H9 (cell line): ENCODE results near the gene IDI2. TPM values are rescaled to one million over a fixed set of nuclear protein-coding genes. Genes with fewer than 3 reads are reported as not detected.

ENCODE experiments used
- DNase-seq: peaks from one replicate; pipeline ENCODE4 v3.0.0-alpha.2; 2017
- H2AFZ ChIP-seq: one replicate; pipeline ENCODE4 v1.6.1; 2013; ENCODE audit warnings: mild to moderate bottlenecking, low read length, control low read depth, moderate library complexity
- H2AK5ac ChIP-seq: 2 replicates; pipeline ENCODE4 v1.6.1; 2013; ENCODE audit warnings: low read length, control low read depth, mixed read lengths; ENCODE audit not compliant: insufficient read length
- H2BK120ac ChIP-seq: one replicate; pipeline ENCODE4 v1.6.1; 2013; ENCODE audit warnings: low read depth, mild to moderate bottlenecking, low read length, control low read depth, inconsistent platforms; ENCODE audit not compliant: poor library complexity, severe bottlenecking
- H2BK12ac ChIP-seq: 2 replicates; pipeline ENCODE4 v1.6.1; 2013; ENCODE audit warnings: low read length, control low read depth, mixed read lengths, low read depth; ENCODE audit not compliant: insufficient read length
- H2BK15ac ChIP-seq: 2 replicates; pipeline ENCODE4 v1.6.1; 2013; ENCODE audit warnings: low read depth, low read length, control low read depth
- H2BK20ac ChIP-seq: one replicate; pipeline ENCODE4 v1.6.1; 2013; ENCODE audit warnings: low read depth, mild to moderate bottlenecking, low read length, control low read depth, inconsistent platforms; ENCODE audit not compliant: poor library complexity, severe bottlenecking
- H2BK5ac ChIP-seq: 2 replicates; pipeline ENCODE4 v1.6.1; 2013; ENCODE audit warnings: low read length, control low read depth, mixed read lengths; ENCODE audit not compliant: insufficient read length
- H3K14ac ChIP-seq: 2 replicates; pipeline ENCODE4 v1.6.1; 2013; ENCODE audit warnings: low read length, control low read depth; ENCODE audit not compliant: insufficient read depth
- H3K18ac ChIP-seq: 2 replicates; pipeline ENCODE4 v1.6.1; 2013; ENCODE audit warnings: low read depth, mild to moderate bottlenecking, mixed read lengths, low read length, control low read depth; ENCODE audit not compliant: insufficient read length
- H3K23ac ChIP-seq: 2 replicates; pipeline ENCODE4 v1.6.1; 2013; ENCODE audit warnings: low read length, control low read depth, mixed read lengths, low read depth; ENCODE audit not compliant: insufficient read length
- H3K23me2 ChIP-seq: 2 replicates; pipeline ENCODE4 v1.6.1; 2013; ENCODE audit warnings: low read depth, mild to moderate bottlenecking, mixed read lengths, low read length, control low read depth; ENCODE audit not compliant: insufficient read length, poor library complexity, severe bottlenecking
- H3K27ac ChIP-seq: 2 replicates; pipeline ENCODE4 v1.5.1; 2013; ENCODE audit warnings: low read length, control low read depth, mixed read lengths, low read depth; ENCODE audit not compliant: insufficient read length
- H3K27me3 ChIP-seq: 2 replicates; pipeline ENCODE4 v1.6.1; 2013; ENCODE audit warnings: low read length, control low read depth, inconsistent platforms; ENCODE audit not compliant: insufficient read depth
- H3K4ac ChIP-seq: 2 replicates; pipeline ENCODE4 v1.6.1; 2013; ENCODE audit warnings: low read depth, mild to moderate bottlenecking, control low read depth, inconsistent platforms, low read length, moderate library complexity
- H3K4me1 ChIP-seq: 2 replicates; pipeline ENCODE4 v1.6.1; 2013; ENCODE audit warnings: low read length, control low read depth, inconsistent platforms; ENCODE audit not compliant: insufficient read depth
- H3K4me2 ChIP-seq: 2 replicates; pipeline ENCODE4 v1.6.1; 2013; ENCODE audit warnings: low read length, control low read depth, mixed read lengths; ENCODE audit not compliant: insufficient read length, insufficient read depth
- H3K56ac ChIP-seq: 2 replicates; pipeline ENCODE4 v1.6.1; 2013; ENCODE audit warnings: low read depth, mild to moderate bottlenecking, mixed read lengths, low read length, control low read depth; ENCODE audit not compliant: insufficient read length
- H3K79me1 ChIP-seq: 2 replicates; pipeline ENCODE4 v1.6.1; 2013; ENCODE audit warnings: low read depth, mild to moderate bottlenecking, moderate library complexity, low read length, control low read depth, inconsistent platforms; ENCODE audit not compliant: insufficient read depth, poor library complexity, severe bottlenecking
- H3K79me2 ChIP-seq: 2 replicates; pipeline ENCODE4 v1.6.1; 2013; ENCODE audit warnings: low read length, control low read depth, inconsistent platforms; ENCODE audit not compliant: insufficient read depth
- H3K9ac ChIP-seq: 2 replicates; pipeline ENCODE4 v1.6.1; 2013; ENCODE audit warnings: low read length, control low read depth, mixed read lengths; ENCODE audit not compliant: insufficient read length; ENCODE audit errors: extremely low read depth
- H3K9me3 ChIP-seq: one replicate; pipeline ENCODE4 v1.6.1; 2013; ENCODE audit warnings: low read depth, low read length, inconsistent platforms; ENCODE audit not compliant: control insufficient read depth
- H3T11ph ChIP-seq: one replicate; pipeline ENCODE4 v1.6.1; 2013; ENCODE audit warnings: mild to moderate bottlenecking, low read length, control low read depth, inconsistent platforms
- H4K20me1 ChIP-seq: one replicate; pipeline ENCODE4 v1.6.1; 2013; ENCODE audit not compliant: control insufficient read depth, insufficient read length, insufficient read depth
- H4K5ac ChIP-seq: 2 replicates; pipeline ENCODE4 v1.6.1; 2013; ENCODE audit warnings: low read depth, mild to moderate bottlenecking, mixed read lengths, low read length, control low read depth; ENCODE audit not compliant: insufficient read length
- H4K8ac ChIP-seq: replicated peaks from 2 replicates; pipeline ENCODE4 v1.6.1; 2013; ENCODE audit warnings: low read length, control low read depth, mixed read lengths, low read depth; ENCODE audit not compliant: insufficient read length
- H4K91ac ChIP-seq: 2 replicates; pipeline ENCODE4 v1.6.1; 2013; ENCODE audit warnings: low read depth, mild to moderate bottlenecking, moderate library complexity, mixed read lengths, low read length, control low read depth; ENCODE audit not compliant: insufficient read length
- H3K27ac Mint-ChIP-seq, 3 experiments: 2 replicates in 2 of 3; 3 replicates in 1 of 3; pipeline ENCODE4 v1.8.0; 2020 to 2021; ENCODE audit warnings: mixed read lengths in 3 of 3, mild to moderate bottlenecking in 1 of 3, moderate library complexity in 1 of 3
- H3K27me3 Mint-ChIP-seq: 2 replicates; pipeline ENCODE4 v1.8.0; 2021; ENCODE audit warnings: low read depth, mild to moderate bottlenecking, moderate library complexity, mixed read lengths
- H3K36me3 Mint-ChIP-seq, 3 experiments: 2 replicates in 2 of 3; 3 replicates in 1 of 3; pipeline ENCODE4 v1.8.0; 2020 to 2021; ENCODE audit warnings: low read depth in 3 of 3, mixed read lengths in 3 of 3; ENCODE audit not compliant: insufficient read depth in 1 of 3
- H3K4me1 Mint-ChIP-seq, 2 experiments: 2 replicates each; pipeline ENCODE4 v1.8.0; 2020; ENCODE audit warnings: mixed read lengths in 2 of 2
- H3K4me3 Mint-ChIP-seq, 2 experiments: 2 replicates in 1 of 2; 3 replicates in 1 of 2; pipeline ENCODE4 v1.8.0; 2020 to 2021; ENCODE audit warnings: mild to moderate bottlenecking in 2 of 2, mixed read lengths in 2 of 2, moderate library complexity in 1 of 2
- H3K9me3 Mint-ChIP-seq, 2 experiments: 2 replicates in 1 of 2; 3 replicates in 1 of 2; pipeline ENCODE4 v1.8.0; 2020; ENCODE audit warnings: mild to moderate bottlenecking in 2 of 2, mixed read lengths in 2 of 2, moderate library complexity in 1 of 2
- WGBS: extraction: QIAGEN DNeasy Blood & Tissue Kit; methylation state at CpG from one replicate; pipeline ENCODE4 v1.1.7; 2013; ENCODE audit warnings: missing lambda C conversion rate, low lambda C conversion rate, mixed read lengths; ENCODE audit not compliant: insufficient read length; ENCODE audit errors: extremely low coverage; 5-methylcytosine and 5-hydroxymethylcytosine counted together
- total RNA-seq: library from RNA; stranded (reverse); gene quantifications from 2 replicates; pipeline ENCODE4 v1.2.1, GENCODE V29; 2021
- TF ChIP-seq, protein P1 (sequence below): fragments of 200-600 bp; sonication (generic); conservative IDR thresholded peaks from 3 replicates; pipeline ENCODE4 v1.8.0; 2021; ENCODE audit warnings: antibody characterized with exemption, mild to moderate bottlenecking

Gene IDI2
- total RNA-seq, 1 experiment from 2014 or later = not detected

DNA sequence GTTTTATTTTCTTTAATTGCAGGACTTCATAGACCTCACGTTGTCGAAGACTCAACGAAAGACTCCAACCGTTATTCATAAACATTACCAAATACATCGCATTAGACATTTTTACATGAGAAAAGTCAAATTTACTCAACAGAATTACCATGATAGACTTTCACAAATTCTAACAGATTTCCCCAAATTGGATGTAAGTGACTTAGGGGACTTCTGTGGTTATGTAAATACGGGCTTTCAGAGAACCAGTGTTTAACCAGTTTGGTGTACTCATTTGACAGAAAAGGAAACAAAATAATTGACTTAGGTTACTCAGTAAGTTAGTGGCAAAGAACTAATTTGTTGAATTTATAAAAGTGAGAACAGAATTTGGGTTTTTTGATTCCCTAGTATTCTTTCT is 33.2 kb downstream of the IDI2 start:
- no peak for DNase-seq
- no peaks in the 10 kb centered on the region for H3K27me3 Mint-ChIP-seq

More for the DNA sequence above, 33.2 kb downstream of the IDI2 start:
- no peak overlapping the region for H2BK15ac ChIP-seq
- H4K5ac ChIP-seq = no peak overlapping the region
- H2AFZ ChIP-seq = no peak overlapping the region
- H3K9ac ChIP-seq = no peak overlapping the region
- H3K27ac ChIP-seq = no peak overlapping the region
- H3K56ac ChIP-seq = no peak overlapping the region
- H4K91ac ChIP-seq = no peak overlapping the region
- H3K23ac ChIP-seq = no peak overlapping the region
- no peak overlapping the region for H2AK5ac ChIP-seq
- peaks cover 20% of the 10 kb centered on the region for H3K79me1 ChIP-seq
- H2BK5ac ChIP-seq = no peak overlapping the region
- peaks cover 63 to 78% (median 73%) of the 10 kb centered on the region in 3 experiments for H3K36me3 Mint-ChIP-seq
- H3K79me2 ChIP-seq = peaks cover 30% of the 10 kb centered on the region; the same call in 1 of the 2 replicates
- H3K14ac ChIP-seq = no peak overlapping the region
- H3K18ac ChIP-seq = no peak overlapping the region
- H4K8ac ChIP-seq = no peak overlapping the region
- H3K4ac ChIP-seq = no peak overlapping the region
- H4K20me1 ChIP-seq = peaks cover 2% of the 10 kb centered on the region
- 100% methylated on average over 1 of the region's 6 CpGs for WGBS
- no peaks in the 10 kb centered on the region; the same call in 1 of the 2 replicates for H3K4me1 ChIP-seq
- peaks cover 8 to 14% of the 10 kb centered on the region in 2 experiments for H3K4me1 Mint-ChIP-seq
- no peak overlapping the region for H3T11ph ChIP-seq
- no peaks in the 10 kb centered on the region for H3K27me3 ChIP-seq
- H2BK20ac ChIP-seq = no peak overlapping the region
- no peak overlapping the region for H2BK120ac ChIP-seq
- TF ChIP-seq, protein P1, sequence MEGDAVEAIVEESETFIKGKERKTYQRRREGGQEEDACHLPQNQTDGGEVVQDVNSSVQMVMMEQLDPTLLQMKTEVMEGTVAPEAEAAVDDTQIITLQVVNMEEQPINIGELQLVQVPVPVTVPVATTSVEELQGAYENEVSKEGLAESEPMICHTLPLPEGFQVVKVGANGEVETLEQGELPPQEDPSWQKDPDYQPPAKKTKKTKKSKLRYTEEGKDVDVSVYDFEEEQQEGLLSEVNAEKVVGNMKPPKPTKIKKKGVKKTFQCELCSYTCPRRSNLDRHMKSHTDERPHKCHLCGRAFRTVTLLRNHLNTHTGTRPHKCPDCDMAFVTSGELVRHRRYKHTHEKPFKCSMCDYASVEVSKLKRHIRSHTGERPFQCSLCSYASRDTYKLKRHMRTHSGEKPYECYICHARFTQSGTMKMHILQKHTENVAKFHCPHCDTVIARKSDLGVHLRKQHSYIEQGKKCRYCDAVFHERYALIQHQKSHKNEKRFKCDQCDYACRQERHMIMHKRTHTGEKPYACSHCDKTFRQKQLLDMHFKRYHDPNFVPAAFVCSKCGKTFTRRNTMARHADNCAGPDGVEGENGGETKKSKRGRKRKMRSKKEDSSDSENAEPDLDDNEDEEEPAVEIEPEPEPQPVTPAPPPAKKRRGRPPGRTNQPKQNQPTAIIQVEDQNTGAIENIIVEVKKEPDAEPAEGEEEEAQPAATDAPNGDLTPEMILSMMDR = no peak
- H3K27ac Mint-ChIP-seq = no peak overlapping the region
- peaks cover 9% of the 10 kb centered on the region for H3K23me2 ChIP-seq
- H3K9me3 ChIP-seq = no peaks in the 10 kb centered on the region
- no peak overlapping the region for H2BK12ac ChIP-seq
- no peak overlapping the region for H3K4me3 Mint-ChIP-seq
- no peaks in the 10 kb centered on the region for H3K9me3 Mint-ChIP-seq
- H3K4me2 ChIP-seq = no peak overlapping the region
